Activated CD4-positive, alpha-beta T cell treated with anti-CD3 and anti-CD28 coated beads, Interleukin-2, amount 50 U/mL, for 4 hours (primary cell): ENCODE measurements around the gene PAK5.

Experiments
- DNase-seq, 2 experiments: peaks; one replicate each; pipeline ENCODE4 v3.0.0-alpha.2; 2020

PAK5 gene

GRCh38 chr20:9514461-9515213 lies 324.2 kb downstream of the PAK5 start, which contains the start of gene LAMP5:
LAMP5 (plus strand) TSS chr20:9514590; CDS start chr20:9514853, 263 bp downstream.
- no peak for DNase-seq

DNA sequence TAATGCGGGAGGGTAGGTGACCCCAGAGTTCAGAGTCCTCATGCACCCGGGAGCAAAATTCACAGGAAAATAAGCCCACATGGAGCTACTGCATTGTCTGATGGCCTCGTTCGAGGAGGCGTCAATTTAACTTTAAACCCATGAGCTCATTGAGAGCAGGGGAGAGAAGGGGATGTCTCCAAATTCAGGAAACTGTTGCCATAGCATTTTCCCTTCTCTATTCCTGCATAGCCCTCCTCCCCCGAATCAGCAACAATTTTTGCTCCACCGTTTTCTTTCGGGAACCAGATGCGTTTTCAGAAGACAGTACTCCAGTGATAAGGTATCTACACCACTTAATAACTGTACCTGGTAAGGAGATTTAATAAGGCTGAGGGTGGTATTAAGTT lies 324.8 kb downstream of the PAK5 start:
- DNase-seq: no peak

- no peak for DNase-seq
Measured at GRCh38 chr20:9510911-9511310, 328.0 kb downstream of the PAK5 start.

- DNase-seq: no peak
Measured at GRCh38 chr20:9509246-9509645, 329.6 kb downstream of the PAK5 start.

DNA sequence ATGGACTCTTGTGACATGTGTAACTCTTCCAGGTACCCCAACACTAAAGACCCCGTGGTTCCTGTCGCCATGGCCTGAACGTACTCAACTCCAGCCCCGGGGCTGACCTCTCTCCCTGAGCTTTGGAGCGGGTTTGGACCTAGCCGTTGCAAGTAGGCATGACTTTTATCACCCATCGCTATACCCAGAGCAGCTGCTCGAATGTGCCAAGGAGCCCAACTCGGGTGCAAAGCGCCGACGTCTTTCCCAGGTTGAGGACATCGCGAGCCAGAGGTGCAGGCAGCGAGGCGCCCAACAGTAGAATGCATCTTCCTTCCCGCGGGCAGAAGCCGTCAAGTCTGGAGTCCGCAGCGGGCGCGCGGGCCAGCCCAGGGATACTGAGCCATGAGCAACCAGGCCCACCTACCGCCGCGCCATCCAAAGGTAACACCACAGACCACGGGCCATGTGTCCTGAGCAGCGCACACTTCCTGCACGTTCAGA lies 330.1 kb downstream of the PAK5 start:
- no peak for DNase-seq

DNA sequence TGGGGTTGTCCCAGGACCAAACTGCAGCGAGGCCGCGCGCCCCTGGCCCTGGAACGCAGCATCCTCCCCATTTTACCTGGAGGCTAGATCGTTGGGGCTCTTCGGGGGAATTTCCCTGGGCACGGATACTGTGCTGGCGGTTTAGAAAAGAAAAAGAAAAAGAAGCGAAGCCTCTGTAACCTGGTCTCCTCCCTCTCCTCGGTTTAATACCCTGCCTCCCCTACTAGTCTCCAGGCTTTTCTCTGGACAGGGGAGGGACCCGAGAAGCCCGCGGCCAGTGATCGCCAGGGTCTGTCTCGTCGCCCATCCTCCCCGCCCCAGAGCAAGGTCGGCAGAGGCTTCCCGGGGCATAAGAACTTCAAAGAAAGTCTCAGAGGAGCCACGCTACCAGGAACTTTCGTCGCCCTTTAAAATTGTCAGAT lies 330.6 kb downstream of the PAK5 start:
- DNase-seq: no peak

- DNase-seq: no peak
Measured at GRCh38 chr20:9507544-9508239, 331.2 kb downstream of the PAK5 start.

DNA sequence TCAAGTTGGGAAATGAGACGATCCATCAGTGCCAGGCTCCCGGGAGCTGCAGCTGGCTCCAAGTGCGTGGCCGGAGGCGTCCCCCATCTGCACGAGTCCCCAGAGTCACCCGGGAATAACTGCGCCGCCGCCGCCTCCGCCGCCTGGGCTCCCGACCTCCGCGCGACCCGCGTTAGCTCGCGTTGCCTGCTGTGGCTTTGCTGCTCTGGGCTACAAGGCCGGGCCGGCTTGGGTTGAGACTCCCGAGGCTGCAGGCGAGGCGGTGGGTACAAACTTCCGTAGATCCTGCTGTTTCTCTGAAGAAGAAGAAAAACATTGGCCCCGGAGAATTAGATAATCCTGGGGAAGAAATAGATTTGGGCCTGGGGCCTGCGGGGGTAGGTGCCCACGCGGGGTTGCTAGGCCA lies 331.9 kb downstream of the PAK5 start:
- no peak for DNase-seq

- no peak for DNase-seq
Measured at GRCh38 chr20:9506280-9506821, 332.5 kb downstream of the PAK5 start.

DNA sequence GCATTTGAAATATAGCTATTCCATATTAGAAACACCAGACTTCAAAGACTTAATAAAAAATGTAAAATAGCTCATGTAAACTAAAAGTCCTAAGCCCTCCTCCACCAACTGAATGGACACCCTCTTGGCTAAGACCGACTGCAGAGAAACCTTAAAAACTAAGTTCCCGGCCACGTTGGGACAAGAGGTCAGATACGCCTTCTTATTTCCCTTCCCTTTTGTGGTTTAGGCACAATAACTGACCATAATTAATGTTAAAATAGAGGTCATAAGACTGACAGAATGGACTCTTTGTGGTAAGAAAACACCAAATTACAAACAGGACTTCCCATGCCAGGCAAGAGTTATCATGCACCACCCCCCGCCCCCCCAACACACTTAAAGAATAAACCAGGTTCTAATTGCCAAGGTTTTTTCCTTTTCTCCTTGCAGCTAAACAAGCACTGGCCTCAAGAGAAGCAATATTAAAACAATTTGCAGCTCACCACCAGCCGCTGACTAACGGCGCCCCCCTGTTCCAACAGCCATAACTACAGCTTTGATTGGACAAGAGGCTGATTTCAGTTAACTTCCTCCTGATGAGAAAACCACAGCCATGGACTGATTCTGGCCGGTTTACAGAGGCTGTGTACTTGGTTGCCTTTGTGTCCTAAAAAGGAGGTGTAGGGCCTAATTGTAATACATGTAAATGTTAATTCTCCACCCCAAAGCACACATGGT lies 335.2 kb downstream of the PAK5 start:
- DNase-seq: no peak

GRCh38 chr20:9501473-9501872 lies 337.4 kb downstream of the PAK5 start:
- no peak for DNase-seq

GRCh38 chr20:9500121-9500520 lies 338.8 kb downstream of the PAK5 start:
- DNase-seq: no peak

DNA sequence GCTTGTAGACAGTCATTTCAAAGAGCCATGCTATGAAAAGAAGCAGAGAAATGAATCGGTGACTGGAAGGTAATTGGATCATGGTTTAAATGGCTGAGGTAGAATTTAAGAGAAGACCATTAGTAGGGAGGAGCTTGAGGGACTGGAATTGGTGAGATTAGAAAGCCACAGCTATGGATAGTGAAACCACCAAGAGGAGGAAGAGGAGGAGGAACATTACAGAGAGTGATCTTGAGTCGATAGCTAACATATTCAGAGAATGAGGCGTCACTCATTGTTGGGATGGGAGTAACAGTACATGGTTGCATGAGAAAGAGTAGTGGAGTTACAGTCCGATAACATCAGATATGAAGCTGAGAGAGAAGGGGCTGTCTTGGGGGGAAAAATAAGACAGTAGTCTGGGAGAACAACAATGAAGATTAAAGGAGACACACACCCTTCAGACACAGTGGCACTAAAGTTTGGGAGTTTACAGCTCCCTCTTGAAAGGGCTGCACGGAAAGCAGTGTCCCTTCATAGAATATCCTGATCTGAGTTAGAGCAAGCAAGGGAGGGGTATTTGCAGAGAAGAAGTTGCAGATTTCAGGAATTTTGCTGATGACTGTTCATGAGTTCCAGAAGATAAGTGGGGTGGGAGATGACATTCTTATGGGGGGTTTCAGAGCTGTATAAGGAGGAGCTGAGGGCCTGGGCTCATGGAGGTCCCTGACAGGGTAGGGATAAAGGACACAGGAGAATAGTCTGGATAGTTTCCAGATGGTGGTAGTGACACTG lies 339.6 kb downstream of the PAK5 start:
- DNase-seq: no peak

DNA sequence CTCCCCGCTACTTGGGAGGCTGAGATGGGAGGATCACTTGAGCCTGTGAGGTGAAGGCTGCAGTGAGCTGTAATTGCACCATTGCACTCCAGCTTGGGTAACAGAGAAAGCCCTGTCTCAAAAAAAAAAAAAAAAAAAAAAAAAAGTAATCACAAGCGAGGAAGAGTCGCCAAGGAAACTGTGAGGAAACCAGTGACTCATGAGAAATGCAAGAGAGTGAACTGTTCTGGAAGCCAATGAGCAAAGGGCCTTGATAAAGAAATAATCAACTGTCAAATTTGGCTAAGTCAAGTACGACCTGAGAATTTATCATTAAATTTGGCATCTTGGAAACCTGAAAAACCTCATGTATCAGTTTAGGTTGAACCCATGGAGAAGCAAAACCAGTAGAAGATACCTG lies 340.6 kb downstream of the PAK5 start:
- no peak for DNase-seq

GRCh38 chr20:9496155-9496554 lies 342.7 kb downstream of the PAK5 start:
- no peak for DNase-seq

GRCh38 chr20:9495701-9496100 lies 343.2 kb downstream of the PAK5 start:
- no peak for DNase-seq

- no peak for DNase-seq
Measured at GRCh38 chr20:9493803-9494202, 345.1 kb downstream of the PAK5 start.

DNA sequence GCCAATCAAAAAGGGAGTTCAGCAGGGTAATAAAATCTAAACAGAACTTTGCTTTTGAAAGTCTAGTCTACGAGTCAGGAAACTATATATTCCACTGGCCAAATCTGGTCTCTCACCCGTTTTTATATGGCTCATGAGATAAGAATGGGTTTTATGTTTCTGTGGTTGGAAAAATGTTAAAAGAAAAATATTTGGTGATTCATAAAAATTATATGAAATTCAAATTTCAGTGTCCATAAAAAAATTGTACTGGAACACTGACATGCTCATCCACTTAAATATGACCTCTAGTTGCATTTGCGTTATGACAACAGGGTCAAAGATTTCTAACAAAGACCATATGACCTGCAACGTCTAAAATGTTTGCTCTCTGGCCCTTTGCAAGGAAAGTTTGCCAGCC lies 346.8 kb downstream of the PAK5 start:
- DNase-seq: no peak

GRCh38 chr20:9491324-9491723 lies 347.6 kb downstream of the PAK5 start:
- no peak for DNase-seq

- no peak for DNase-seq
Measured at GRCh38 chr20:9490631-9491030, 348.2 kb downstream of the PAK5 start.

GRCh38 chr20:9490161-9490560 lies 348.7 kb downstream of the PAK5 start:
- DNase-seq: no peak

- no peak for DNase-seq
Measured at GRCh38 chr20:9488063-9488462, 350.8 kb downstream of the PAK5 start.
